ENCODE results near the gene MYL1. TPM values are rescaled to one million over a fixed set of nuclear protein-coding genes. Genes with fewer than 3 reads are reported as not detected.

Gene MYL1
- total RNA-seq, 2 donors from 2014 or later, result not detected

DNA sequence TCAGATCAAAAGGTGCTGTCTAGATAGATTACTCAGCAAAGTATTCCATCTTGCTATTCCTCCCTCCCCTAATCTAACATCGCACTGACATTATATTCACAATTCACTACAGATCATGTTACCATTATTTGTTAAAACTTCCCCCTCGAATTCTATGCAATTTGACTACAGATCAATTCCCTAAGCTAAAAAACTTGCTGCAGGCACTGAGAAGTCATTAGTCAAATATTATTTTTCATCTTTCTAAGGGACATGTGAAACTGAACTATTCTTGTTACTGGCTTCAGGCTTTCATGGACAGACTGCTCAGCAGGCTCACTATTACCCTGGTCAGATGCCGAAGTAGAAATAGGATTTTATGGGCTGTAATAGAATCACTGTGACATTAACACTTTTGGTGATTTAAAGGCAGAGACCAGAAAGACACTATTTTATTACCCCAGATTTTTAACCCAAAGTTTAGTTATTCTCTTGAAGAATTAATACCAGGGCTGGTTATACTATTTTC is 15.1 kb downstream of the MYL1 start:
- no peak for ATAC-seq
- TF ChIP-seq, protein P1, sequence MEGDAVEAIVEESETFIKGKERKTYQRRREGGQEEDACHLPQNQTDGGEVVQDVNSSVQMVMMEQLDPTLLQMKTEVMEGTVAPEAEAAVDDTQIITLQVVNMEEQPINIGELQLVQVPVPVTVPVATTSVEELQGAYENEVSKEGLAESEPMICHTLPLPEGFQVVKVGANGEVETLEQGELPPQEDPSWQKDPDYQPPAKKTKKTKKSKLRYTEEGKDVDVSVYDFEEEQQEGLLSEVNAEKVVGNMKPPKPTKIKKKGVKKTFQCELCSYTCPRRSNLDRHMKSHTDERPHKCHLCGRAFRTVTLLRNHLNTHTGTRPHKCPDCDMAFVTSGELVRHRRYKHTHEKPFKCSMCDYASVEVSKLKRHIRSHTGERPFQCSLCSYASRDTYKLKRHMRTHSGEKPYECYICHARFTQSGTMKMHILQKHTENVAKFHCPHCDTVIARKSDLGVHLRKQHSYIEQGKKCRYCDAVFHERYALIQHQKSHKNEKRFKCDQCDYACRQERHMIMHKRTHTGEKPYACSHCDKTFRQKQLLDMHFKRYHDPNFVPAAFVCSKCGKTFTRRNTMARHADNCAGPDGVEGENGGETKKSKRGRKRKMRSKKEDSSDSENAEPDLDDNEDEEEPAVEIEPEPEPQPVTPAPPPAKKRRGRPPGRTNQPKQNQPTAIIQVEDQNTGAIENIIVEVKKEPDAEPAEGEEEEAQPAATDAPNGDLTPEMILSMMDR (IDR thresholded peaks at IDR 0.05), result no peak
- TF ChIP-seq POLR2A (IDR thresholded peaks at IDR 0.05), result no peak
- H3K36me3 ChIP-seq (replicated peaks in 1 of 2; ENCODE audit: insufficient read depth in 1 of 2, low read depth in 2 of 2), result no peaks in the 10 kb centered on the region

DNA sequence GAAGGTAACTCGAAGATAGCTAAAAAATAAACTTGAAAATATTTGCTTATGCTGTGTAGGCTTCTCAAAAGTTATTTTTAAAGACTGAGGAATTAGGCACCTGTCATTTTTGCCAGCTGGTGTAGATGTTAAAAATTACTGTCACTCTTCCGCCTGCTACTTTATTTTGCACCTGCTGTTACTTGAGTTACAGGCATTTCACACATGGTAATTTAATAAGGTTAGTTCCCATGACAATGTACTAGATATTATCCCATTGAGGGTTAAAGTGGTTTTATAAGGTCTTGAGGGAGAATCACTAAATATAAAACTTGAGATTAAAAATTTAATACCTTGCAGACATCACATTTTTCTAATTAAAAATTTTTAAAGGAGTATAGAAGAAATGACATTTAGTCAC is 26.6 kb downstream of the MYL1 start:
- Histone ChIP-seq H3K9me3 (peaks cover 0 to 8% (median 0%) of the 10 kb centered on the region in 3 donors), H3K4me3 (no peak overlapping the region), H3K27ac (no peak overlapping the region), H3K4me1 (no peaks in the 10 kb centered on the region), H3K36me3 (replicated peaks in 1 of 2; ENCODE audit: insufficient read depth in 1 of 2, low read depth in 2 of 2) (no peaks in the 10 kb centered on the region), H3K27me3 (no peaks in the 10 kb centered on the region)
- intact Hi-C loops (cut with DNase I), result no loop called here
- no peak for DNase-seq
- no peak for ATAC-seq
- WGBS, 2 donors, result 84 to 91% methylated on average over 2 of the region's 2 CpGs
- no peak for TF ChIP-seq POLR2A (IDR thresholded peaks at IDR 0.05)
- TF ChIP-seq, protein P1 (IDR thresholded peaks at IDR 0.05), result no peak

More for the DNA sequence above, 15.1 kb downstream of the MYL1 start:
- Histone ChIP-seq H3K4me1 (no peaks in the 10 kb centered on the region), H3K27me3 (no peaks in the 10 kb centered on the region), H3K4me3 (no peak overlapping the region), H3K27ac (no peak overlapping the region), H3K9me3 (no peaks in the 10 kb centered on the region)
- no peak for DNase-seq
- intact Hi-C loops (cut with DNase I), result no loop called here
- WGBS, 2 donors, result 50 to 56% methylated on average over 3 of the region's 3 CpGs

DNA sequence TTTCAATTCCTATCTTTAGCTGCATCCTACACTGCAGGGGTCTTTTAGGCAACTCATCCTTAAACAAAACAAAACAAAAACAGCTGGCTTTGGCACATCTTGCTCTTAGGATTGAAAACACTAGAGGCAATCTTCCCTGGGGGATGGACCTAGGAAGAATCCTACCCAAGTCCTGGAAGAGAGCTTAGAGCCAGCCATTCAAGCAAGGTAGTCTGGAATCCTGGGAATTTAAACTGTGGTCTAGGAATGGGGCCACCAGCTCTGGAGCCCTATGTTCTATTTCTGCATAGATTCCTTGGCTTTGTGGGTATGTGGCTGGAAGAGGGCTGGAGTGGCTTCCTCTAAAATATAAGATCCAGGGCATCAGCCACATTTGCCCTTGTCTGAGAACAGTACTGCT is 27.7 kb downstream of the MYL1 start:
- intact Hi-C loops (cut with DNase I), result no loop called here

DNA sequence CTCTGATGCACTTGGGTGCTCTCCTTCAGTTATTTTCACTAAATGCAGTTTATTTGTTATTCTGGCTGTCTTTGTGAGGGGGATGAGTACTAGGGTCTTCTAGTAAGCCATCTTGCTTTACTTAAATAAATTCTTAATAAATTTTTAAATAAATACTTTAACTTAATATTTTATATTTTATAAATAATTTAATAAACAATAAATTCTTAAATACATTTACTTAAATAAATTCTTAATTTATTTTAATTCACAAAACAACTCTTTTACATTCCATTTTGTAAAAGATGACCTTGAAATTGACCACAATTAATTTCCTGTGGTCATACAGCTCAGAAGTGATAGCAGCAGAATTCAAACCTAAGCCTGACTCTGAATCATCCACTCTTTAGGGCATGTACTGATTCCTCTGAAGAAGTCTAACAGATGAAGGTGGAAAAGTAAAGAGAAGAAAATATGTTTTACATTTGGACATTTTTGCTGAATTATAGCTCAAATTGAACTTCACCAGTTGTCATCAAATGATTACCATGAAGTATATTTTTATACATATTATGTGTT is 28.8 kb downstream of the MYL1 start:
- ATAC-seq (no peak), DNase-seq (no peak)
- Histone ChIP-seq H3K9me3 (peaks cover 0 to 8% (median 0%) of the 10 kb centered on the region in 3 donors), H3K36me3 (replicated peaks in 1 of 2; ENCODE audit: insufficient read depth in 1 of 2, low read depth in 2 of 2) (no peaks in the 10 kb centered on the region), H3K27me3 (no peaks in the 10 kb centered on the region), H3K4me3 (no peak overlapping the region), H3K4me1 (no peaks in the 10 kb centered on the region), H3K27ac (no peak overlapping the region)
- intact Hi-C loops (cut with DNase I), result no loop called here
- no peak for TF ChIP-seq POLR2A (IDR thresholded peaks at IDR 0.05)
- TF ChIP-seq, protein P1 (IDR thresholded peaks at IDR 0.05), result no peak

More for the DNA sequence above, 27.7 kb downstream of the MYL1 start:
- TF ChIP-seq, protein P1 (IDR thresholded peaks at IDR 0.05), result no peak
- TF ChIP-seq POLR2A (IDR thresholded peaks at IDR 0.05), result no peak
- no peak for DNase-seq
- H3K9me3 ChIP-seq, result peaks cover 0 to 8% (median 0%) of the 10 kb centered on the region in 3 donors
- no peak overlapping the region for H3K27ac ChIP-seq
- H3K4me3 ChIP-seq, result no peak overlapping the region
- H3K36me3 ChIP-seq (replicated peaks in 1 of 2; ENCODE audit: insufficient read depth in 1 of 2, low read depth in 2 of 2), result no peaks in the 10 kb centered on the region
- no peaks in the 10 kb centered on the region for H3K27me3 ChIP-seq
- ATAC-seq, result no peak
- no peaks in the 10 kb centered on the region for H3K4me1 ChIP-seq

DNA sequence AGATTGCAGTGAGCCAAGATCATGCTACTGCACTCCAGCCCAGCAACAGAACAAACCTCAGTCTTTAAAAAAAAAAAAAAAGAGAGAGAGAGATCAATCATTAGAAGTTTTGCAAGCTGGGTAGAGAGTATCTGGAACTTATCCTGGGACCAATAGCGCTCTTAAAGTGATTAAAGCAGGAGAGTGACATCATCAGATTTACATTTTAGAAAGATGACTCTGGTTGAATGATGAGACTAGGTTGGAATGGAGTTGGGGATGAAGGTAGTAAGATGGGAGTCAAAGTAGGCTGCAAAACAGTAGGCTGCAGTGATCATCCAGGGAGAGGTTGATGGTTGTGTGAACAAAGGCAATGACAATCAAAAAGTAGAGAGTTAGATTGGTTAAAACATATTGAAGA is 37.8 kb downstream of the MYL1 start:
- TF ChIP-seq, protein P1 (IDR thresholded peaks at IDR 0.05), result no peak
- no peak for TF ChIP-seq POLR2A (IDR thresholded peaks at IDR 0.05)
- Histone ChIP-seq H3K4me3 (no peak overlapping the region), H3K4me1 (no peaks in the 10 kb centered on the region), H3K27ac (no peak overlapping the region), H3K27me3 (no peaks in the 10 kb centered on the region), H3K9me3 (no peaks in the 10 kb centered on the region), H3K36me3 (replicated peaks in 1 of 2; ENCODE audit: insufficient read depth in 1 of 2, low read depth in 2 of 2) (no peaks in the 10 kb centered on the region)
- no peak for DNase-seq
- ATAC-seq, result no peak
- WGBS, 2 donors, result 85 to 93% methylated on average over 1 of the region's 1 CpG
- intact Hi-C loops (cut with DNase I), result no loop called here

Data from body of pancreas (tissue), 4 donors.